HepG2 (cell line): ENCODE measurements around the gene WDR18. TPM values are rescaled to one million over a fixed set of nuclear protein-coding genes. Genes with fewer than 3 reads are reported as not detected.

Experiments used
- ATF2 ChIP-seq: sonication (generic); formaldehyde crosslinking; IDR thresholded peaks from 2 replicates; pipeline ENCODE4 v1.4.0; 2020; ENCODE audit warnings: missing genetic modification reagents
- BRF2 ChIP-seq: sonication (generic); formaldehyde crosslinking; IDR thresholded peaks from 2 replicates; pipeline ENCODE4 v1.8.1; 2022; ENCODE audit warnings: mild to moderate bottlenecking, missing genetic modification reagents
- CCAR2 ChIP-seq: fragments of 200-400 bp; formaldehyde crosslinking; optimal IDR thresholded peaks from 2 replicates; pipeline ENCODE3; 2018; ENCODE audit warnings: low read depth, mild to moderate bottlenecking, low read length, moderate library complexity
- HNRNPH1 ChIP-seq: fragments of 200-400 bp; formaldehyde crosslinking; optimal IDR thresholded peaks from 2 replicates; pipeline ENCODE3; 2017; ENCODE audit warnings: mild to moderate bottlenecking, low read depth, low read length
- MIXL1 ChIP-seq: IDR thresholded peaks from 2 replicates; pipeline ENCODE4 v1.6.1; 2016
- MLXIP ChIP-seq: sonication (generic); formaldehyde crosslinking; IDR thresholded peaks from 2 replicates; pipeline ENCODE4 v1.9.0; 2021; ENCODE audit warnings: missing genetic modification reagents, borderline replicate concordance
- PAF1 ChIP-seq: IDR thresholded peaks from 2 replicates; pipeline ENCODE4 v1.6.1; 2016; ENCODE audit warnings: missing genetic modification reagents, missing compliant biosample characterization
- PCBP1 ChIP-seq: fragments of 200-400 bp; formaldehyde crosslinking; IDR thresholded peaks from 2 replicates; pipeline ENCODE4 v1.6.1; 2017; ENCODE audit warnings: mild to moderate bottlenecking, low read depth, low read length, borderline replicate concordance
- PHF8 ChIP-seq: sonication (generic); formaldehyde crosslinking; IDR thresholded peaks from 2 replicates; pipeline ENCODE4 v1.5.0; 2020; ENCODE audit warnings: missing genetic modification reagents
- RAD21 ChIP-seq: fragments of 450-650 bp; formaldehyde crosslinking; IDR thresholded peaks from 2 replicates; pipeline ENCODE4 v1.5.0; 2020; ENCODE audit warnings: mild to moderate bottlenecking
- RARG ChIP-seq: sonication (generic); formaldehyde crosslinking; IDR thresholded peaks from 2 replicates; pipeline ENCODE4 v1.4.0; 2020; ENCODE audit warnings: low read depth, mild to moderate bottlenecking, missing genetic modification reagents
- RBFOX2 ChIP-seq: fragments of 200-400 bp; formaldehyde crosslinking; IDR thresholded peaks from 2 replicates; pipeline ENCODE4 v1.6.1; 2017; ENCODE audit warnings: low read depth, mild to moderate bottlenecking, low read length
- SP1 ChIP-seq, 2 experiments: fragments of 450-650 bp in 1 of 2; sonication (generic) in 1 of 2; formaldehyde crosslinking in 1 of 2; IDR thresholded peaks; 2 replicates each; pipeline versions ENCODE4 v1.4.0 to v1.6.1; 2016 to 2020; ENCODE audit warnings: missing genetic modification reagents in 1 of 2
- U2AF1 ChIP-seq: fragments of 200-400 bp; formaldehyde crosslinking; optimal IDR thresholded peaks from 2 replicates; pipeline ENCODE3; 2017; ENCODE audit warnings: mild to moderate bottlenecking, low read depth, low read length
- ZC3H4 ChIP-seq: sonication (generic); formaldehyde crosslinking; IDR thresholded peaks from 2 replicates; pipeline ENCODE4 v1.4.0; 2020; ENCODE audit warnings: missing genetic modification reagents, borderline replicate concordance
- ZFP41 ChIP-seq: sonication (generic); formaldehyde crosslinking; IDR thresholded peaks from 2 replicates; pipeline ENCODE4 v1.4.0; 2020; ENCODE audit warnings: mild to moderate bottlenecking, missing genetic modification reagents, borderline replicate concordance
- ZFP62 ChIP-seq: sonication (generic); formaldehyde crosslinking; IDR thresholded peaks from 2 replicates; pipeline ENCODE4 v1.4.0; 2020; ENCODE audit warnings: missing genetic modification reagents
- ZNF232 ChIP-seq: sonication (generic); formaldehyde crosslinking; IDR thresholded peaks from 2 replicates; pipeline ENCODE4 v1.4.0; 2020; ENCODE audit warnings: missing genetic modification reagents, borderline replicate concordance
- ZNF30 ChIP-seq: sonication (generic); formaldehyde crosslinking; IDR thresholded peaks from 2 replicates; pipeline ENCODE4 v1.5.0; 2020; ENCODE audit warnings: mild to moderate bottlenecking, missing genetic modification reagents
- ZNF574 ChIP-seq: sonication (generic); formaldehyde crosslinking; IDR thresholded peaks from 2 replicates; pipeline ENCODE4 v1.4.0; 2020; ENCODE audit warnings: missing genetic modification reagents
- ZNF589 ChIP-seq: sonication (generic); formaldehyde crosslinking; conservative IDR thresholded peaks from 2 replicates; pipeline ENCODE4 v1.8.0; 2022; ENCODE audit warnings: mild to moderate bottlenecking, moderate library complexity, missing genetic modification reagents
- ZNF615 ChIP-seq: sonication (generic); formaldehyde crosslinking; IDR thresholded peaks from 2 replicates; pipeline ENCODE4 v1.5.0; 2020; ENCODE audit warnings: mild to moderate bottlenecking, missing genetic modification reagents, borderline replicate concordance
- polyA plus RNA-seq, 8 experiments: library from polyadenylated mRNA; depleted of rRNA in 3 of 8; stranded (reverse) in 7 of 8; unstranded in 1 of 8; fragments of >200 nt; fragmentation: Illumina TruSeq in 4 of 8; extraction: Trizol in 4 of 8; gene quantifications; 2 replicates each; pipeline versions ENCODE4 v1.2.1 to v1.2.3, GENCODE V29; 2011 to 2016; ENCODE audit warnings: low read depth in 4 of 8, missing spikeins in 1 of 8, mixed read lengths in 1 of 8; ENCODE audit not compliant: insufficient read depth in 1 of 8
- total RNA-seq, 5 experiments: library from RNA; depleted of rRNA; stranded (reverse); fragments of >200 nt; fragmentation: Illumina TruSeq; extraction: Trizol; gene quantifications; 2 replicates each; pipeline ENCODE4 v1.2.3, GENCODE V29; 2016; ENCODE audit warnings: low read depth in 1 of 5

The WDR18 gene
- total and polyA plus RNA-seq, 2 of the 13 experiments (the other 11 are each of a cell fraction or from before 2014, with no cell fraction given) = 36.4 to 47.6 TPM

- peak; percentile 99 for TF ChIP-seq RAD21
- TF ChIP-seq ZNF232 (CRISPR knock-in tag) = 0 out of 2 replicates have a peak, but pooled peaks have one; percentile 8
- no peak for TF ChIP-seq PCBP1
- TF ChIP-seq ZC3H4 (CRISPR knock-in tag) = no peak
- TF ChIP-seq ATF2 (CRISPR knock-in tag) = no peak
- no peak for TF ChIP-seq ZNF615 (CRISPR knock-in tag)
- TF ChIP-seq ZFP62 (CRISPR knock-in tag) = no peak
- TF ChIP-seq PAF1 (CRISPR knock-in tag) = no peak
- no peak for TF ChIP-seq MIXL1 (CRISPR knock-in tag)
- no peak for TF ChIP-seq CCAR2
- peak; percentile 41; the same call in 1 of the 2 replicates for TF ChIP-seq RBFOX2
- TF ChIP-seq U2AF1 = no peak
- peak; percentile 80 for TF ChIP-seq ZNF574 (CRISPR knock-in tag)
- TF ChIP-seq PHF8 = peak; percentile 30; the same call in 1 of the 2 replicates
- TF ChIP-seq SP1 (IDR thresholded peaks at IDR 0.05) = no peak
- no peak for TF ChIP-seq SP1 (CRISPR knock-in tag; IDR thresholded peaks at IDR 0.05)
- no peak for TF ChIP-seq ZFP41
- TF ChIP-seq HNRNPH1 = no peak
- no peak for TF ChIP-seq MLXIP (CRISPR knock-in tag)
- no peak for TF ChIP-seq RARG (CRISPR knock-in tag)
- no peak for TF ChIP-seq ZNF589 (CRISPR knock-in tag)
- TF ChIP-seq BRF2 (CRISPR knock-in tag) = 0 out of 2 replicates have a peak, but pooled peaks have one; percentile 34
- no peak for TF ChIP-seq ZNF30 (CRISPR knock-in tag)
Observed at GRCh38 chr19:982567-983170, 1.5 kb upstream of the WDR18 start (continued).
